ENCODE measurements around the gene CCT8. TPM values are rescaled to one million over a fixed set of nuclear protein-coding genes. Genes with fewer than 3 reads are reported as not detected.

The CCT8 gene
- total and polyA plus RNA-seq, 4 donors, result 122 to 155 (median 137) TPM

DNA sequence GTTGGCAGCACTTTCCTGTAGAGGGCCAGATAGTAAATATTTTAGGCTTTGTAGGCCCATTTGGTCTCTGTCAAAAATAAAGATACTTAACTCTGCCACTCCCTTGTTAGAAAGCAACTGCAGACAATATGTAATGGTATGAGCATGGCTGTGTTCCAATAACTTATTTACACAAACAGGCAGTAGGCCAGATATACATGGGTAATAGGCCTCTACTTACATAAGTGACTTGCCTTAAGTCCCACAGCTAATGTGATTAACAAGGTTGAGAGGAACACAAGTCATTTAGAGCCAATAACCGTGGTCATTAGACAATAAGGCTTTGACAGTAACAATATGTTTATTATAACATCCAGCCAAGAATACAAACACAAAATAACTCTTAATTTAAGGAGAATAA, 17.4 kb downstream of the CCT8 start:
- H3K36me3 ChIP-seq (ENCODE audit: control insufficient read depth, insufficient read depth, low read length), result peaks cover 39% of the 10 kb centered on the region
- no peak overlapping the region for H3K4me3 ChIP-seq (ENCODE audit: low read depth, low read length)
- no peaks in the 10 kb centered on the region for H3K4me1 ChIP-seq (ENCODE audit: control insufficient read depth, insufficient read depth, low read length)
- DNase-seq (ENCODE audit: low read depth in 4 of 6, low spot score in 6 of 6), result no peak
- H3K9me3 ChIP-seq (ENCODE audit: control insufficient read depth, insufficient read depth, low read length), result no peaks in the 10 kb centered on the region
- H3K27ac ChIP-seq (ENCODE audit: low read depth, low read length), result no peak overlapping the region
- WGBS (ENCODE audit: insufficient coverage), result no CpG with 5 or more reads among the region's 1 CpG
- H3K27me3 ChIP-seq (ENCODE audit: control insufficient read depth, insufficient read depth, low read length), result no peaks in the 10 kb centered on the region

DNA sequence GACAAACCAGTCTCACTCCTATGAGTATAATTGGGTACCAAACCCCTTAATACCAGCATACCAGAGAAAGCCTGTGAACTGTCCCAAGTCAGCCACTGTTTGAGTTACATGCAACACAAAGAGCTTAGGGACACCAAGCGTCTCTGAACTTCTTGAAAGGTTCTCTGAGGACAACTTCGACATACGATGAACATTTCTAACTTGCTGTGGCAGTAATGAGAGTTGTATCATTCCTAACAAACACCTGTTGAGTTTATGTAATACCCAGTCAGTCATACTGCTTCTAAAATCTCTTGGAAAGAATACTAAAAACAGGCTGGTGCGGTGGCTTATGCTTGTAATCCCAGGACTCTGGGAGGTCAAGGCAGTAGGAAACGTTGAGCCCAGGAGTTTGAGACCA, 18.4 kb downstream of the CCT8 start:
- DNase-seq (ENCODE audit: low read depth in 4 of 6, low spot score in 6 of 6), result no peak
- no peak overlapping the region for H3K4me3 ChIP-seq (ENCODE audit: low read depth, low read length)
- no peaks in the 10 kb centered on the region for H3K27me3 ChIP-seq (ENCODE audit: control insufficient read depth, insufficient read depth, low read length)
- H3K4me1 ChIP-seq (ENCODE audit: control insufficient read depth, insufficient read depth, low read length), result no peaks in the 10 kb centered on the region
- H3K27ac ChIP-seq (ENCODE audit: low read depth, low read length), result no peak overlapping the region
- no peaks in the 10 kb centered on the region for H3K9me3 ChIP-seq (ENCODE audit: control insufficient read depth, insufficient read depth, low read length)
- peaks cover 46% of the 10 kb centered on the region for H3K36me3 ChIP-seq (ENCODE audit: control insufficient read depth, insufficient read depth, low read length)
- WGBS (ENCODE audit: insufficient coverage), result no CpG with 5 or more reads among the region's 5 CpGs

DNA sequence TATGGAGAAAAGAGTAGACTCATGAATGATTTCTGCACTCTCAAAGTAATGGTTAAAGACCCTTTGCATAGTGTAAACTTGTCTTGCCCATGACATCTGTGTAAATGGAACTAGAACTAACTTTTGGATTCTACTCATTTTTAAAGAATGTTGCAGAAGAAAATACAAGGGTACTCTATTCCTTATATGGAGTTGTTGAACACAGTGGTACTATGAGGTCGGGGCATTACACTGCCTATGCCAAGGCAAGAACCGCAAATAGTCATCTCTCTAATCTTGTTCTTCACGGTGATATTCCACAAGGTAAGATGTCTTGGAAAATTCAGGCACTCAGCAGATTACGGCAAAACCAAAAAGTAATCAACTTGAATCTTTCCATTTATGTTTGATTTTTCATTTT, 19.8 kb downstream of the CCT8 start:
- no peak overlapping the region for H3K27ac ChIP-seq (ENCODE audit: low read depth, low read length)
- H3K9me3 ChIP-seq (ENCODE audit: control insufficient read depth, insufficient read depth, low read length), result no peaks in the 10 kb centered on the region
- H3K4me1 ChIP-seq (ENCODE audit: control insufficient read depth, insufficient read depth, low read length), result no peaks in the 10 kb centered on the region
- H3K36me3 ChIP-seq (ENCODE audit: control insufficient read depth, insufficient read depth, low read length), result peaks cover 45% of the 10 kb centered on the region
- DNase-seq (ENCODE audit: low read depth in 4 of 6, low spot score in 6 of 6), result no peak
- 100% methylated on average over 2 of the region's 4 CpGs for WGBS (ENCODE audit: insufficient coverage)
- H3K4me3 ChIP-seq (ENCODE audit: low read depth, low read length), result no peak overlapping the region
- H3K27me3 ChIP-seq (ENCODE audit: control insufficient read depth, insufficient read depth, low read length), result no peaks in the 10 kb centered on the region

DNA sequence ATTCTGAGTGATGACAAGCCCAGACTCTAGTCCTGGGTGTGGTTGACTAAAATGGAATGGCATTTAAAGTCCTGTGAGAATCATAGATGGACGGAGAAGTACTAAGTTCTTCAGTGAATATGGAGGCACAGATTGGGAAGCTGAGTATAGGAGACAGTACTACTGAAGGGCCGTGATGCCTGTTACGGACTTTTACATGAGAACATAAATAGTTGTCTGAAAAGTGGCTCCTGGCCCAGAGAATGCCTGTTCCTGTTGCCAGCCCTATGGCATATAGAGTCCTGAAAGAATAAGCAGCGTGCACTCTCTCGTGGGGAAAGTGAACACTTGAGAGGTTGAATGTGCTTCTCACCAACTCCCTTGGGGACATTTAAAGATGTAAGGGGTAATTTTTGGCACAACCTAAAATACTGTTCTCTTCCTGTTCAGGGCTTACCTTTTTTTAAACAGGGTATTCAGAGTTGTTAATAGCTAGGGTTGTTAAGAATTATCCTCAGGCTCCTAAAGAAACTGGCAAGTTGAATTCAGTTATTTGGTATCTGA, 20.4 kb downstream of the CCT8 start:
- Histone ChIP-seq H3K9me3 (ENCODE audit: control insufficient read depth, insufficient read depth, low read length) (no peaks in the 10 kb centered on the region), H3K36me3 (ENCODE audit: control insufficient read depth, insufficient read depth, low read length) (peaks cover 41% of the 10 kb centered on the region), H3K4me1 (ENCODE audit: control insufficient read depth, insufficient read depth, low read length) (no peaks in the 10 kb centered on the region), H3K27ac (ENCODE audit: low read depth, low read length) (no peak overlapping the region), H3K27me3 (ENCODE audit: control insufficient read depth, insufficient read depth, low read length) (no peaks in the 10 kb centered on the region), H3K4me3 (ENCODE audit: low read depth, low read length) (no peak overlapping the region)
- WGBS (ENCODE audit: insufficient coverage), result 87% methylated on average over 3 of the region's 5 CpGs
- DNase-seq (ENCODE audit: low read depth in 4 of 6, low spot score in 6 of 6), result no peak

DNA sequence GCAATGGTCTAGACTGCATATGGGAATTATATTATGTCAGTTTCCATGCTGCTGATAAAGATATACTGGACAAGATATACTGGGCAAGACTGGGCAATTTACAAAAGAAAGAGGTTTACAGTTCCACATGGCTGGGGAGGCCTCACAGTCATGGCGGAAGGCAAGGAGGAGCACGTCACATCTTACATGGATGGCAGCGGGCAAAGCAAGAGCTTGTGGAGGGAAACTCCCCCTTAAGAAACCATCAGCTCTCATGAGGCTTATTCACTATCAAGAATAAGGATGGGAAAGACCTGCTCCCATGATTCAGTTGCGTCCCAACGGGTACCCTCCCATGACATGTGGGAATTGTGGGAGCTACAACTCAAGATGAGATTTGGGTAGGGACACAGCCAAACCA, 21.2 kb downstream of the CCT8 start:
- Histone ChIP-seq H3K27ac (ENCODE audit: low read depth, low read length) (no peak overlapping the region), H3K9me3 (ENCODE audit: control insufficient read depth, insufficient read depth, low read length) (no peaks in the 10 kb centered on the region), H3K4me1 (ENCODE audit: control insufficient read depth, insufficient read depth, low read length) (no peaks in the 10 kb centered on the region), H3K27me3 (ENCODE audit: control insufficient read depth, insufficient read depth, low read length) (no peaks in the 10 kb centered on the region), H3K4me3 (ENCODE audit: low read depth, low read length) (no peak overlapping the region), H3K36me3 (ENCODE audit: control insufficient read depth, insufficient read depth, low read length) (peaks cover 39% of the 10 kb centered on the region)
- 100% methylated on average over 4 of the region's 5 CpGs for WGBS (ENCODE audit: insufficient coverage)
- no peak for DNase-seq (ENCODE audit: low read depth in 4 of 6, low spot score in 6 of 6)

DNA sequence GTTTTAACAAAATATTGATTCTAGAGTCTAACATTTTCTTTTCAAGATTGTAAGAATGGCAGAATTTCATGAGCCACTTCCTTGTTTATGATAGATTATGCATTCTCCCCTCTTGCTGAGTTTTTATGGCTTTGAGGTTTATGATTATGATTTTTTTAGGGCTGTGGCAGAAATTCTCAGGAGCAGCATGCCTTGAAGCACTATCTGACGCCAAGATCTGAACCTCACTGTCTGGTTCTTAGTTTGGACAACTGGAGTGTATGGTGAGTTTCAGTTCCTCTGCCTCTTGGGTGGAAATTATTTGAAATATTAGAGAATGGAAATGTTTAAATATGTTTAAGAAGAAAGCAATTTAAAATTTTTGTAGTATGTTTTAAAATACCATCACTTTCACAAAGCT, 38.8 kb downstream of the CCT8 start:
- WGBS (ENCODE audit: insufficient coverage), result 88% methylated on average over 1 of the region's 1 CpG
- Histone ChIP-seq H3K36me3 (ENCODE audit: control insufficient read depth, insufficient read depth, low read length) (peaks cover 25% of the 10 kb centered on the region), H3K9me3 (ENCODE audit: control insufficient read depth, insufficient read depth, low read length) (no peaks in the 10 kb centered on the region), H3K4me1 (ENCODE audit: control insufficient read depth, insufficient read depth, low read length) (no peaks in the 10 kb centered on the region), H3K27me3 (ENCODE audit: control insufficient read depth, insufficient read depth, low read length) (no peaks in the 10 kb centered on the region), H3K4me3 (ENCODE audit: low read depth, low read length) (no peak overlapping the region), H3K27ac (ENCODE audit: low read depth, low read length) (peak overlapping the region; percentile 57)
- no peak for DNase-seq (ENCODE audit: low read depth in 4 of 6, low spot score in 6 of 6)

DNA sequence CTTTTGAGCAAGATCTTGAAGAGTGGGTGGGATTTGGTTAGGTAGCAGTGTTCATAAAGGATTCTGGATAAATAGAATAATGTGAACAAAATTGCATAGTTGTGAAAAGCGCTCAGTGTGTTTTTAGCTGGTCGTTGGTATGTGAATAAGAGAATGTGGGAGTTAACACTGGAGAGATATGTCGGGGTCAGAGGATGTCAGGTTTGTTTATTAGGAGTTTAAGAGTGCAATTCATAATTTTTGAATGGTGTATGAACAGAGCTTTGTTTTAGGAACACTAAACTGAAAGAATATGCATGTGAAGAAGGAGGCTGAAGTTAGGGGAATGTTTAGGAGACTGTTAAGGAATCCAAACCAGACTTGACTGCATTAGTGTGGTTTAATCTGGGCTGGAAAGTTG, 39.6 kb downstream of the CCT8 start:
- DNase-seq (ENCODE audit: low read depth in 4 of 6, low spot score in 6 of 6), result no peak
- Histone ChIP-seq H3K36me3 (ENCODE audit: control insufficient read depth, insufficient read depth, low read length) (peaks cover 25% of the 10 kb centered on the region), H3K27ac (ENCODE audit: low read depth, low read length) (peak overlapping the region; percentile 58), H3K27me3 (ENCODE audit: control insufficient read depth, insufficient read depth, low read length) (no peaks in the 10 kb centered on the region), H3K4me1 (ENCODE audit: control insufficient read depth, insufficient read depth, low read length) (no peaks in the 10 kb centered on the region), H3K9me3 (ENCODE audit: control insufficient read depth, insufficient read depth, low read length) (no peaks in the 10 kb centered on the region), H3K4me3 (ENCODE audit: low read depth, low read length) (no peak overlapping the region)
- WGBS (ENCODE audit: insufficient coverage), result 87% methylated on average over 3 of the region's 3 CpGs

DNA sequence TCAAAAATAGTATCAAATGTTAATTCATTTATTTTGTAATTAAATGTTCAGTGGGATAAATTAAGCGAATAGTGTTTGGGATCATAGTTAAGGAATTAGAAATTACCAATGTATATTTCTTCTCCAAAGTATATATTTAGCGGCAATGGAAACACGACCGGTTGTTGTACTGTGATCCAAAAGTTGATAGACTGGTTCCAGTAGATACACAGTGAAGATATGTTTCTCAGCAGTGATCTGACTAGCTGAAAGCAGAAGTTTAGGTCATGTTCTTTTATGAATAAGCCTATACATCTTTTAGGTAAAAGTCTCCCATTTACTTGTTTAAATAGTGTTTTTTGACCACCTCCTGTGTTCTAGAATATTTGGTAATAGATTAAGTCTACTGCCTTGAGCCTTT, 40.1 kb downstream of the CCT8 start:
- Histone ChIP-seq H3K27ac (ENCODE audit: low read depth, low read length) (peak overlapping the region; percentile 58), H3K36me3 (ENCODE audit: control insufficient read depth, insufficient read depth, low read length) (peaks cover 28% of the 10 kb centered on the region)

DNA sequence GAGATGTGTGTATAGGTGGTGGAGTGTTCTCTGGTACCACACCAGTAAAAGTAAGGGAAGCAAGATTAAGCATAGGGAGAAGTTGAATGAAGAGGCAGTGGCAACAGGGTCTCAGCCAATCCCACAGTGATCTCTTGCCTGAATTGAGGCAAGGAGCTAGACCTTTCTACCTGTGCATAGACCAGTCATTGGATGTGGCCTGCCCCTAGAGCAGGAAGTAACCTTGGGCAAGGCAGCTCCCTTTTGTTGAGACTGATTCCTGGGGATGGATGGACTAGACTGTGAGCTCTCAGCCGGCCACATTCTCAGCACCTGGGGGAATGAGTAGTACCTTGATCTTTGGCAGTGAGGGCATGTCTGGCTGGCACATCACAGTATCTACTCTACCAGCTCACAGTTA, 42.5 kb downstream of the CCT8 start:
- H3K9me3 ChIP-seq (ENCODE audit: control insufficient read depth, insufficient read depth, low read length), result no peaks in the 10 kb centered on the region
- H3K27me3 ChIP-seq (ENCODE audit: control insufficient read depth, insufficient read depth, low read length), result no peaks in the 10 kb centered on the region
- H3K4me1 ChIP-seq (ENCODE audit: control insufficient read depth, insufficient read depth, low read length), result peaks cover 2% of the 10 kb centered on the region
- no peak for DNase-seq (ENCODE audit: low read depth in 4 of 6, low spot score in 6 of 6)
- WGBS (ENCODE audit: insufficient coverage), result 100% methylated on average over 1 of the region's 1 CpG
- H3K36me3 ChIP-seq (ENCODE audit: control insufficient read depth, insufficient read depth, low read length), result peaks cover 24% of the 10 kb centered on the region
- H3K4me3 ChIP-seq (ENCODE audit: low read depth, low read length), result no peak overlapping the region
- no peak overlapping the region for H3K27ac ChIP-seq (ENCODE audit: low read depth, low read length)

More for the DNA sequence above, 40.1 kb downstream of the CCT8 start:
- no CpG with 5 or more reads among the region's 4 CpGs for WGBS (ENCODE audit: insufficient coverage)
- H3K4me1 ChIP-seq (ENCODE audit: control insufficient read depth, insufficient read depth, low read length), result no peaks in the 10 kb centered on the region
- H3K4me3 ChIP-seq (ENCODE audit: low read depth, low read length), result no peak overlapping the region
- H3K9me3 ChIP-seq (ENCODE audit: control insufficient read depth, insufficient read depth, low read length), result no peaks in the 10 kb centered on the region
- H3K27me3 ChIP-seq (ENCODE audit: control insufficient read depth, insufficient read depth, low read length), result no peaks in the 10 kb centered on the region
- no peak for DNase-seq (ENCODE audit: low read depth in 4 of 6, low spot score in 6 of 6)

DNA sequence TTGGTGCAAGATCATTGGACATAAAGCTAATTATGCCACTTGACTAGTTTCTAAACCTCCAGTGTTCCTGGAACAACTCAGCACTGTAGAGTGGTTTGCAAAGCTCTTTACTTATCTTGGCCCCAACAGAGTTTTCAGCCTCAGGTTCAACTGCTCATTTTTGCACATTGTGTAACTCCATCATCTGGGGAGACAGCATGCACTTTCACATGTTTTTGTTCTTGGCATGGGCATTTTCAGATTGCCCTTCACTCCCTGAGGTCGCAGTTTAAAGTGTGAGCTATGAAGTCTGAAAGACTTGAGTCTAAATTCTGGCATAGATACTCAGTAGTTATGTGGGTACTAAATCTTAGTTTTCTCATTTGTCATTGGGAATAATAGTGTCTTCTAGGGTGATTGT, 43.9 kb downstream of the CCT8 start:
- no CpG with 5 or more reads among the region's 1 CpG for WGBS (ENCODE audit: insufficient coverage)
- DNase-seq (ENCODE audit: low read depth in 4 of 6, low spot score in 6 of 6), result no peak

More for the DNA sequence above, 43.9 kb downstream of the CCT8 start:
- H3K4me1 ChIP-seq (ENCODE audit: control insufficient read depth, insufficient read depth, low read length), result peaks cover 3% of the 10 kb centered on the region
- no peaks in the 10 kb centered on the region for H3K9me3 ChIP-seq (ENCODE audit: control insufficient read depth, insufficient read depth, low read length)
- no peak overlapping the region for H3K4me3 ChIP-seq (ENCODE audit: low read depth, low read length)
- no peak overlapping the region for H3K27ac ChIP-seq (ENCODE audit: low read depth, low read length)
- H3K27me3 ChIP-seq (ENCODE audit: control insufficient read depth, insufficient read depth, low read length), result no peaks in the 10 kb centered on the region
- peaks cover 21% of the 10 kb centered on the region for H3K36me3 ChIP-seq (ENCODE audit: control insufficient read depth, insufficient read depth, low read length)

Data from spinal cord (tissue), 10 donors.